Heart right ventricle (tissue), 16 donors: ENCODE data around the gene SPTAN1. TPM values are rescaled to one million over a fixed set of nuclear protein-coding genes. Genes with fewer than 3 reads are reported as not detected.
A peak's percentile ranks its signal among the peaks of the same experiment; 100 is the strongest.

Experiments
- ATAC-seq, 8 donors: fragments of 200-7000 bp; cut with Tn5 transposase; one replicate each; pipeline ENCODE4 v1.9.1; 2020; ENCODE audit warnings: mild to moderate bottlenecking in 8 of 8, moderate library complexity in 8 of 8, moderate number of reproducible peaks in 1 of 8
- DNase-seq, 2 donors: peaks; one replicate each; pipeline ENCODE4 v3.0.0-alpha.2; 2020
- H3K27ac ChIP-seq, 10 donors: fragments of 200-600 bp; sonication (generic) in 2 of 10; one replicate each; pipeline versions ENCODE4 v1.5.0 to v1.8.0; 2020 to 2022; ENCODE audit warnings: mild to moderate bottlenecking in 3 of 10
- H3K27me3 ChIP-seq, 7 donors: fragments of 200-600 bp; one replicate each; pipeline ENCODE4 v1.8.0; 2021 to 2022; ENCODE audit warnings: mild to moderate bottlenecking in 2 of 7
- H3K36me3 ChIP-seq, 9 donors: fragments of 200-600 bp; sonication (generic) in 1 of 9; one replicate each; pipeline versions ENCODE4 v1.5.0 to v1.8.0; 2020 to 2022; ENCODE audit warnings: mild to moderate bottlenecking in 2 of 9
- H3K4me1 ChIP-seq, 9 donors: fragments of 200-600 bp; sonication (generic) in 1 of 9; one replicate each; pipeline versions ENCODE4 v1.5.0 to v1.8.0; 2020 to 2022; ENCODE audit warnings: mild to moderate bottlenecking in 4 of 9
- H3K4me3 ChIP-seq, 10 donors: fragments of 200-600 bp; sonication (generic) in 2 of 10; one replicate each; pipeline versions ENCODE4 v1.5.0 to v1.8.0; 2020 to 2022; ENCODE audit warnings: mild to moderate bottlenecking in 7 of 10, moderate library complexity in 2 of 10
- H3K9me3 ChIP-seq, 11 donors: fragments of 200-600 bp in 10 of 11; sonication (generic) in 2 of 11; one replicate each; pipeline versions ENCODE4 v1.5.0 to v1.8.0; 2013 to 2022; ENCODE audit warnings: mild to moderate bottlenecking in 2 of 11, control low read depth in 1 of 11, moderate library complexity in 1 of 11
- CTCF ChIP-seq, 9 donors: fragments of 200-600 bp; sonication (generic) in 2 of 9; IDR thresholded peaks; one replicate each; pipeline versions ENCODE4 v1.5.0 to v1.8.0; 2021 to 2022; ENCODE audit warnings: antibody characterized with exemption in 9 of 9, mild to moderate bottlenecking in 5 of 9, moderate library complexity in 1 of 9
- WGBS, 2 donors: extraction: QIAGEN DNeasy Blood & Tissue Kit; methylation state at CpG; one replicate each; pipeline ENCODE4 v1.1.7; 2013; ENCODE audit warnings: inconsistent platforms in 1 of 2; 5-methylcytosine and 5-hydroxymethylcytosine counted together
- intact Hi-C, 10 donors: fragments of 100-400 bp; cut with DNase I; formaldehyde crosslinking; loops; one replicate each; pipeline versions ENCODE4 v1.11.1 to v1.14.2; 2022
- polyA plus RNA-seq, 2 donors: library from polyadenylated mRNA; stranded (reverse); fragments of 200-250 nt; gene quantifications; one replicate each; pipeline ENCODE4 v1.2.3, GENCODE V29; 2013
- total RNA-seq, 10 donors: library from RNA; stranded (reverse); fragmentation: NEBNext Ultra II Directional in 3 of 10; extraction: Animal tissue kit (Norgen Biotek cat#: 25700) in 3 of 10; gene quantifications; one replicate each; pipeline versions ENCODE4 v1.2.1 to v1.2.4, GENCODE V29; 2021 to 2023
- donor health status: Arrhythmogenic right ventricular cardiomyopathy.
- donor health status: ischemic (EF 13 %, LVEDD 7.1; RV severe dilation, severe dysfunction).
- donor health status: healthy with polysubstance abuse.
- donor health status: DM: no; HTN: yes; CAD: no.
- donor health status: DM: no; HTN: no; CAD: no.
- donor health status: ischemic (EF 25% LVEDD 6.9; RV normal size, moderate dysfunction).
- donor health status: ischemic (EF 25% LVEDD 5.7; RV mildly dilated, moderate dysfunction).
- donor health status: healthy.
- donor health status: DM: yes; HTN: yes; CAD: no.
- donor health status: Ischemic cardiomyopathy.
- donor health status: ischemic (EF 35%, LVEDD 5.7; RV mildly dilated, moderate dysfunction).
- donor health status: nonischemic (EF 11% LVEDD 7.7; RV severe dilation, severe dysfunction).
- donor health status: DM: yes; HTN: yes; CAD: no.
- donor health status: PGD.
- donor health status: ischemic (EF 29% LVEDD 5.4; RV normal size, mild dysfunction).
- donor health status: nonischemic (EF 23%, LVEDD 6.1; RV moderate dilation, normal function).

The SPTAN1 gene
- total and polyA plus RNA-seq, 12 donors = 119 to 449 (median 342) TPM

GRCh38 chr9:128636556-128637530 lies 84.5 kb downstream of the SPTAN1 start:
- Histone ChIP-seq H3K9me3 (no peaks in the 10 kb centered on the region), H3K4me3 (no peak overlapping the region), H3K27ac (peak overlapping the region in 8 of 10 donors; percentile 94 to 97 (median 96)), H3K4me1 (peaks cover 13 to 35% (median 20%) of the 10 kb centered on the region in 9 donors), H3K36me3 (peaks cover 0 to 48% (median 25%) of the 10 kb centered on the region in 9 donors), H3K27me3 (no peaks in the 10 kb centered on the region)
- ATAC-seq = peak in 5 of 8 donors; percentile 1 to 3 (median 2)
- TF ChIP-seq CTCF (IDR thresholded peaks at IDR 0.05) = no peak
- 83 to 87% methylated on average over 20 of the region's 20 CpGs for WGBS, 2 donors
- intact Hi-C loops = loop anchor here in 4 of 10 donors (5.0 to 10.0 kb wide), 3 partner anchors 48 to 275 kb away; partner anchors contain the start of gene SET (in 4 of the 4)
- DNase-seq = no peak

GRCh38 chr9:128637656-128638055 lies 85.3 kb downstream of the SPTAN1 start:
- no peak for DNase-seq
- no peak for ATAC-seq
- intact Hi-C loops = loop anchor here in 4 of 10 donors (5.0 to 10.0 kb wide), 3 partner anchors 47 to 275 kb away; partner anchors contain the start of gene SET (in 4 of the 4)
- H3K9me3 ChIP-seq = no peaks in the 10 kb centered on the region
- no peak for TF ChIP-seq CTCF (IDR thresholded peaks at IDR 0.05)
- peaks cover 0 to 40% (median 17%) of the 10 kb centered on the region in 9 donors for H3K36me3 ChIP-seq
- no peaks in the 10 kb centered on the region for H3K27me3 ChIP-seq
- no peak overlapping the region for H3K27ac ChIP-seq
- peaks cover 13 to 35% (median 20%) of the 10 kb centered on the region in 9 donors for H3K4me1 ChIP-seq
- WGBS, 2 donors = 64 to 68% methylated on average over 10 of the region's 10 CpGs
- no peak overlapping the region for H3K4me3 ChIP-seq

- intact Hi-C loops = loop anchor here in 4 of 10 donors (5.0 to 10.0 kb wide), 3 partner anchors 46 to 276 kb away; partner anchors contain the start of gene SET (in 4 of the 4)
- TF ChIP-seq CTCF (IDR thresholded peaks at IDR 0.05) = no peak
- no peak for ATAC-seq
- 94 to 96% methylated on average over 4 of the region's 4 CpGs for WGBS, 2 donors
- peaks cover 13 to 32% (median 20%) of the 10 kb centered on the region in 9 donors for H3K4me1 ChIP-seq
- no peak overlapping the region for H3K27ac ChIP-seq
- H3K27me3 ChIP-seq = no peaks in the 10 kb centered on the region
- peaks cover 0 to 30% (median 8%) of the 10 kb centered on the region in 9 donors for H3K36me3 ChIP-seq
- H3K4me3 ChIP-seq = no peak overlapping the region
- DNase-seq = no peak
- no peaks in the 10 kb centered on the region for H3K9me3 ChIP-seq
Measured at GRCh38 chr9:128638580-128638979, 86.2 kb downstream of the SPTAN1 start.

GRCh38 chr9:128640603-128641002 lies 88.2 kb downstream of the SPTAN1 start:
- Histone ChIP-seq H3K36me3 (peaks cover 0 to 20% (median 0%) of the 10 kb centered on the region in 9 donors), H3K9me3 (no peaks in the 10 kb centered on the region), H3K4me1 (peaks cover 0 to 12% (median 8%) of the 10 kb centered on the region in 9 donors), H3K27me3 (no peaks in the 10 kb centered on the region), H3K27ac (no peak overlapping the region), H3K4me3 (no peak overlapping the region)
- DNase-seq (no peak), ATAC-seq (no peak)
- WGBS, 2 donors = 96 to 97% methylated on average over 18 of the region's 18 CpGs
- intact Hi-C loops = no loop called here
- TF ChIP-seq CTCF (IDR thresholded peaks at IDR 0.05) = no peak
